Astrocyte of the spinal cord (primary cell): ENCODE data around the gene POLD2.
A peak's percentile ranks its signal among the peaks of the same experiment; 100 is the strongest.
"Not testable (repeated sequence)": the region's sequence is repeated elsewhere in the genome, so short reads cannot be mapped to it uniquely, and the experiment has no call there.

ENCODE experiments used
- DNase-seq: peaks from one replicate; pipeline ENCODE4 v3.0.0; 2011; ENCODE audit warnings: low read depth, low spot score
- H3K4me3 ChIP-seq: 2 replicates; pipeline ENCODE4 v1.5.1; 2011; ENCODE audit warnings: low read depth, mild to moderate bottlenecking, low read length, moderate library complexity
- in situ Hi-C: cut with HindIII; loops from 2 replicates; pipeline ENCODE4 v1.10.0; 2017; ENCODE audit warnings: low sequenced_read_pairs
- TF ChIP-seq, protein P1 (sequence below): IDR thresholded peaks from 2 replicates; pipeline ENCODE4 v1.5.1; 2012; ENCODE audit warnings: low read depth, mild to moderate bottlenecking, low read length, inconsistent platforms

Gene POLD2

DNA sequence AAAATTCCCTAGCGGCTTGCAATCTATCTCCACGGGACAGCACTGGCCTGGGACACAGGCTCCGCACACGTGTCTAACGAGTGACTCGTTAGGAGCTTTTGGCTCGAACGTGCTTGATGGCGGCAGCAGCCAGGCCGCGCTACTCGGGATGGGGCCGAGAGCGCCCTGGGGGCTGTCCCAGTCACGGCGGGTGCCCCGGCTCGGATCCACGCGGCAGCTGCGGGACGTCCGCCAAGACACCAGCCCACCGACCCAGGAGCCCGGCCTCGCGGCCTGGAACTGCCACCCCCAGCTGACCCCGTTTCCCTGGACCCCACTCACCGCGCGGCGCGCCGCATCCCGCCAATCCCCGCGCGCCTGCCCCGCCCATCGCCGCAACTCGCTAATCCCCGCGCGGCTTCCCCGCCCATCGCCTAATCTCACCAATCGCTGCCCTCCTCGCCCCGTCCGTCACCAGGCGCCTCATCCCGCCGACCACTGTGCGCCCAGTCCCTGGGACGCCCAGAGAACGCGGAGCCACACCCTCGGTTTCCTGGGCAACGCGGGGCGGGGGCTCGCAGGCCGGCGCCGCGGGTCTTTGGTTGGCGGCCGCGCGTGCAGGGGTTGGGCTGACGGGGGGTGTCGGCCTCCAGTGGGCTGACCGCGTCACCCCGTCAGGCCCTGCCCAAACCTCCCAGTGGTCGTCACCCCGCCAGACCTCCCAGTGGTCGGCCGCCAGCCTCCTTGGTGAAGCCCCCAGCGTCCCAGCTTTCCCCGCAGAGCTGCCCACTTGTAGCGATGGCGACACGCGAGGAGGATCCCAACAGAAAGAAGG lies at the start of gene POLD2:
TSS of gene POLD2 (minus strand) at position 359 of the 814 bp plus-strand sequence. CDS start 1,495 bp downstream, outside the sequence.
- in situ Hi-C loops, result no loop called here
- peak within 1 kb of the TSS; percentile 65 for H3K4me3 ChIP-seq
- DNase-seq, result peak; percentile 97
- TF ChIP-seq, protein P1, sequence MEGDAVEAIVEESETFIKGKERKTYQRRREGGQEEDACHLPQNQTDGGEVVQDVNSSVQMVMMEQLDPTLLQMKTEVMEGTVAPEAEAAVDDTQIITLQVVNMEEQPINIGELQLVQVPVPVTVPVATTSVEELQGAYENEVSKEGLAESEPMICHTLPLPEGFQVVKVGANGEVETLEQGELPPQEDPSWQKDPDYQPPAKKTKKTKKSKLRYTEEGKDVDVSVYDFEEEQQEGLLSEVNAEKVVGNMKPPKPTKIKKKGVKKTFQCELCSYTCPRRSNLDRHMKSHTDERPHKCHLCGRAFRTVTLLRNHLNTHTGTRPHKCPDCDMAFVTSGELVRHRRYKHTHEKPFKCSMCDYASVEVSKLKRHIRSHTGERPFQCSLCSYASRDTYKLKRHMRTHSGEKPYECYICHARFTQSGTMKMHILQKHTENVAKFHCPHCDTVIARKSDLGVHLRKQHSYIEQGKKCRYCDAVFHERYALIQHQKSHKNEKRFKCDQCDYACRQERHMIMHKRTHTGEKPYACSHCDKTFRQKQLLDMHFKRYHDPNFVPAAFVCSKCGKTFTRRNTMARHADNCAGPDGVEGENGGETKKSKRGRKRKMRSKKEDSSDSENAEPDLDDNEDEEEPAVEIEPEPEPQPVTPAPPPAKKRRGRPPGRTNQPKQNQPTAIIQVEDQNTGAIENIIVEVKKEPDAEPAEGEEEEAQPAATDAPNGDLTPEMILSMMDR, result no peak

- TF ChIP-seq, protein P1, result no peak
- no peak for DNase-seq
- no peak overlapping the region for H3K4me3 ChIP-seq
- in situ Hi-C loops, result no loop called here
Measured at GRCh38 chr7:44172803-44173424, 49.6 kb upstream of the POLD2 start.

- no peak for DNase-seq
- in situ Hi-C loops, result no loop called here
- H3K4me3 ChIP-seq, result no peak overlapping the region
- TF ChIP-seq, protein P1, result no peak
Measured at GRCh38 chr7:44172352-44172751, 49.0 kb upstream of the POLD2 start.

- in situ Hi-C loops, H3K4me3 ChIP-seq, DNase-seq: not testable (repeated sequence)
Measured at GRCh38 chr7:44171901-44172300, 48.6 kb upstream of the POLD2 start.

- in situ Hi-C loops, result no loop called here
- TF ChIP-seq, protein P1, result no peak
- no peak overlapping the region for H3K4me3 ChIP-seq
- no peak for DNase-seq
Measured at GRCh38 chr7:44167920-44168319, 44.6 kb upstream of the POLD2 start.

DNA sequence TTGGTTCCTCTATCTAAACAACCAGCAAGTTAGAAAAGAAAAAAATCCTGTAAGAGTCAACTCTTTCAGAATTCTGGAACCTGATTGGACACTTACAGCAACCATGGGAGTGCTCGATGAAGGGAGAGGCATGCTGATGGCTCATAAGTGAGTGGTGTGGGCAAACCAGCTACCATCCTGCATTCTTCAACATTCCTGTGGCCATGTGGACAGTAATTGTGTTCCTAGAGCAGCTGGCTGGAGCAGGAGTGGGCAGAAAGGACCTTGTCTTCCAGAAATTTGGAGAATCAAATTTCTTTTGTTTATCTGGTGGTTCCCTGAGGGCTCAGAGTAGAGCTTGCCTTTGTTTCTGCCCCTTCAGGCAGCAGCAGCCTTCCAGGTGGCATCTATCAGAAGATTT lies 40.2 kb upstream of the POLD2 start:
- DNase-seq, result peak; percentile 86
- H3K4me3 ChIP-seq, result no peak overlapping the region
- in situ Hi-C loops, result no loop called here
- TF ChIP-seq, protein P1, result no peak

- H3K4me3 ChIP-seq, result no peak overlapping the region
- TF ChIP-seq, protein P1, result no peak
- in situ Hi-C loops, result no loop called here
- no peak for DNase-seq
Measured at GRCh38 chr7:44162785-44163395, 39.5 kb upstream of the POLD2 start.
